WTC11 (cell line): ENCODE results near the gene FAM47E. TPM values are rescaled to one million over a fixed set of nuclear protein-coding genes. Genes with fewer than 3 reads are reported as not detected.

ENCODE experiments used
- ATAC-seq: fragments of 200-7000 bp; cut with Tn5 transposase; 2 replicates; pipeline ENCODE4 v1.10.0; 2021; ENCODE audit warnings: mild to moderate bottlenecking, moderate library complexity
- CTCF ChIA-PET: fragments of 300-600 bp; sonication (Branson Sonifier 250); formaldehyde crosslinking; loops from one replicate; lab custom pipeline; 2021; ENCODE audit warnings: antibody characterized with exemption; lab: Charles Lee
- POLR2A ChIA-PET: fragments of 350-600 bp; sonication (Branson Sonifier 250); formaldehyde crosslinking; loops from one replicate; lab custom pipeline; 2021; ENCODE audit warnings: antibody characterized with exemption; lab: Charles Lee
- DNase-seq: peaks from one replicate; pipeline ENCODE4 v3.0.0; 2021; ENCODE audit warnings: low spot score
- H3K27ac Mint-ChIP-seq: 2 replicates; pipeline ENCODE4 v1.8.0; 2021; ENCODE audit warnings: mixed read lengths
- H3K27me3 Mint-ChIP-seq: 2 replicates; pipeline ENCODE4 v1.8.0; 2021; ENCODE audit warnings: low read depth, mild to moderate bottlenecking, moderate library complexity, mixed read lengths
- H3K36me3 Mint-ChIP-seq: 2 replicates; pipeline ENCODE4 v1.8.0; 2021; ENCODE audit warnings: mixed read lengths
- H3K4me1 Mint-ChIP-seq: 2 replicates; pipeline ENCODE4 v1.8.0; 2022; ENCODE audit warnings: mixed read lengths
- H3K4me3 Mint-ChIP-seq: 2 replicates; pipeline ENCODE4 v1.8.0; 2021; ENCODE audit warnings: mild to moderate bottlenecking, moderate library complexity, mixed read lengths
- H3K9me3 Mint-ChIP-seq: 2 replicates; pipeline ENCODE4 v1.8.0; 2021; ENCODE audit warnings: mixed read lengths
- AFF4 ChIP-seq: sonication (generic); formaldehyde crosslinking; IDR thresholded peaks from 2 replicates; pipeline ENCODE4 v1.8.1; 2023; ENCODE audit warnings: mild to moderate bottlenecking, missing genetic modification reagents, borderline replicate concordance
- ARID4B ChIP-seq: sonication (generic); formaldehyde crosslinking; IDR thresholded peaks from 2 replicates; pipeline ENCODE4 v1.8.0; 2023; ENCODE audit warnings: missing genetic modification reagents, mild to moderate bottlenecking, borderline replicate concordance
- ATF3 ChIP-seq: sonication (generic); formaldehyde crosslinking; conservative IDR thresholded peaks from 2 replicates; pipeline ENCODE4 v1.8.1; 2022; ENCODE audit warnings: mild to moderate bottlenecking, missing genetic modification reagents
- CBFB ChIP-seq: sonication (generic); formaldehyde crosslinking; IDR thresholded peaks from 2 replicates; pipeline ENCODE4 v1.8.1; 2022; ENCODE audit warnings: mild to moderate bottlenecking, low read depth, missing genetic modification reagents
- E2F1 ChIP-seq: sonication (generic); formaldehyde crosslinking; IDR thresholded peaks from 2 replicates; pipeline ENCODE4 v1.8.0; 2022; ENCODE audit warnings: mild to moderate bottlenecking, missing genetic modification reagents
- E2F5 ChIP-seq: sonication (generic); formaldehyde crosslinking; IDR thresholded peaks from 2 replicates; pipeline ENCODE4 v1.8.1; 2022; ENCODE audit warnings: mild to moderate bottlenecking, moderate library complexity, missing genetic modification reagents
- FOXK1 ChIP-seq: sonication (generic); formaldehyde crosslinking; IDR thresholded peaks from 2 replicates; pipeline ENCODE4 v1.8.0; 2022; ENCODE audit warnings: mild to moderate bottlenecking, moderate library complexity, missing genetic modification reagents
- FOXP1 ChIP-seq: sonication (generic); formaldehyde crosslinking; IDR thresholded peaks from 2 replicates; pipeline ENCODE4 v1.8.0; 2022; ENCODE audit warnings: missing genetic modification reagents, mild to moderate bottlenecking, moderate library complexity, borderline replicate concordance
- GABPB1 ChIP-seq: sonication (generic); formaldehyde crosslinking; IDR thresholded peaks from 2 replicates; pipeline ENCODE4 v1.8.1; 2023; ENCODE audit warnings: mild to moderate bottlenecking, missing genetic modification reagents
- IRF1 ChIP-seq: sonication (generic); formaldehyde crosslinking; IDR thresholded peaks from 2 replicates; pipeline ENCODE4 v1.8.0; 2023; ENCODE audit warnings: missing genetic modification reagents
- PRDM15 ChIP-seq: sonication (generic); formaldehyde crosslinking; IDR thresholded peaks from 2 replicates; pipeline ENCODE4 v1.8.0; 2022; ENCODE audit warnings: missing genetic modification reagents
- SMAD4 ChIP-seq: sonication (generic); formaldehyde crosslinking; IDR thresholded peaks from 2 replicates; pipeline ENCODE4 v1.8.0; 2022; ENCODE audit warnings: mild to moderate bottlenecking, missing genetic modification reagents
- USF2 ChIP-seq: sonication (generic); formaldehyde crosslinking; IDR thresholded peaks from 2 replicates; pipeline ENCODE4 v1.8.1; 2023; ENCODE audit warnings: mild to moderate bottlenecking, missing genetic modification reagents, moderate library complexity
- ZNF416 ChIP-seq: fragments of 250-450 bp; sonication (Bioruptor Pico); IDR thresholded peaks from 2 replicates; pipeline ENCODE4 v1.9.0; 2021; ENCODE audit warnings: mild to moderate bottlenecking, inconsistent platforms
- ZNF425 ChIP-seq: fragments of 250-450 bp; sonication (Bioruptor Pico); conservative IDR thresholded peaks from 2 replicates; pipeline ENCODE4 v1.9.0; 2021; ENCODE audit warnings: mild to moderate bottlenecking
- total RNA-seq: library from RNA; stranded (reverse); gene quantifications from 3 replicates; pipeline ENCODE4 v1.2.3, GENCODE V29; 2021

Gene FAM47E
- total RNA-seq, 1 experiment from 2014 or later = 1.4 TPM

- TF ChIP-seq FOXK1 (CRISPR knock-in tag) = no peak
- TF ChIP-seq GABPB1 (CRISPR knock-in tag) = 0 out of 2 replicates have a peak, but pooled peaks have one; percentile 19
- H3K4me1 Mint-ChIP-seq = no peaks in the 10 kb centered on the region
- ATAC-seq (no peak), DNase-seq (no peak)
- ChIA-PET POLR2A (no interaction called here), CTCF (interaction anchor here (1.2 to 1.7 kb wide), 3 partner anchors 28 to 99 kb away, joined by 3 to 7 read pairs (median 7); partner anchors contain the start of gene STBD1)
- no peaks in the 10 kb centered on the region for H3K9me3 Mint-ChIP-seq
- no peak overlapping the region for H3K27ac Mint-ChIP-seq
- H3K36me3 Mint-ChIP-seq = no peaks in the 10 kb centered on the region
- no peaks in the 10 kb centered on the region for H3K27me3 Mint-ChIP-seq
- no peak overlapping the region for H3K4me3 Mint-ChIP-seq
Observed at GRCh38 chr4:76278583-76278982, 27.1 kb downstream of the FAM47E start.

- no peaks in the 10 kb centered on the region for H3K9me3 Mint-ChIP-seq
- ChIA-PET POLR2A (no interaction called here), CTCF (interaction anchor here (1.7 kb wide), 2 partner anchors 27 to 99 kb away, joined by 7 read pairs; partner anchors contain the start of gene STBD1)
- no peak for DNase-seq
- no peaks in the 10 kb centered on the region for H3K4me1 Mint-ChIP-seq
- H3K27me3 Mint-ChIP-seq = no peaks in the 10 kb centered on the region
- no peak overlapping the region for H3K4me3 Mint-ChIP-seq
- H3K27ac Mint-ChIP-seq = no peak overlapping the region
- H3K36me3 Mint-ChIP-seq = no peaks in the 10 kb centered on the region
- no peak for ATAC-seq
- TF ChIP-seq USF2 (CRISPR knock-in tag) (no peak), CBFB (no peak), ATF3 (no peak), E2F5 (CRISPR knock-in tag) (no peak), AFF4 (CRISPR knock-in tag) (no peak), E2F1 (CRISPR knock-in tag) (no peak), ARID4B (CRISPR knock-in tag) (no peak), PRDM15 (CRISPR knock-in tag) (no peak), ZNF416 (CRISPR knock-in tag) (no peak), ZNF425 (CRISPR knock-in tag) (no peak), IRF1 (CRISPR knock-in tag) (no peak), SMAD4 (CRISPR knock-in tag) (no peak), FOXP1 (CRISPR knock-in tag) (no peak)
Observed at GRCh38 chr4:76279462-76279861, 27.9 kb downstream of the FAM47E start.
